Measurements from ENCODE around the gene TESK2.

DNA sequence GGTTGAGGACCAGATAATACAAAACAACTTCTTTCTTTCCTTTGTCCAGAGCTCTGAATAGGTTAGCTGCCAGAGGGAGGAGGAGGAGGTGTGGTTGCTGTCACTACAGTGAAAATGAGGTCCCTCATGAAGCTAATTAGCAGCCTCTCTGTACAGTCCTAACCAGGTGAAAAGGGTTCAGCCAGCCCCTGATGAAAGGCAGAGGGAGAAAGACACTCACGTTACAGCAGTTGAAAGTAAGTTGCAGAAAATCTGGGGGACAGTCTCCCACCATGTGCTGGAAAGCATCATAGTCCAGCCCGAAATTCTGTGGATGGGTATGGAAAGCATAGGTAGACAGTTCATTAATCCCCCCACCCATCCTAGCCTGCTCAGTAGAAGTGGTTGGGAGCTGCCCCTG lies 144.5 kb downstream of the TESK2 start:
- TF ChIP-seq EZH2 (IDR thresholded peaks at IDR 0.05; ENCODE audit: low read depth, low read length, severe bottlenecking) = no peak
- TF ChIP-seq EP300 (IDR thresholded peaks at IDR 0.05; ENCODE audit: borderline replicate concordance in 1 of 2, low read depth in 2 of 2, low read length in 2 of 2) = no peak
- TF ChIP-seq CTCF (IDR thresholded peaks at IDR 0.05; ENCODE audit: control extremely low read depth in 1 of 3, insufficient read depth in 1 of 3, low read depth in 1 of 3, low read length in 3 of 3) = no peak
- TF ChIP-seq POLR2A (IDR thresholded peaks at IDR 0.05; ENCODE audit: control extremely low read depth in 1 of 2, low read depth in 2 of 2, low read length in 2 of 2) = no peak
- TF ChIP-seq BACH1 (IDR thresholded peaks at IDR 0.05; ENCODE audit: low read length) = no peak
- no peak for TF ChIP-seq SIN3A (conservative IDR thresholded peaks at IDR 0.05 in 1 of 2, IDR thresholded peaks at IDR 0.05 in 1 of 2; ENCODE audit: low read depth in 1 of 2, low read length in 2 of 2)
- no peak for TF ChIP-seq SP1 (IDR thresholded peaks at IDR 0.05; ENCODE audit: low read depth, low read length)
- no peak for TF ChIP-seq POLR2AphosphoS5 (IDR thresholded peaks at IDR 0.05; ENCODE audit: low read depth, low read length)
- TF ChIP-seq CBX8 (IDR thresholded peaks at IDR 0.05; ENCODE audit: borderline replicate concordance, low read depth, low read length) = no peak
